Left colon (tissue), 2 donors: ENCODE measurements around the gene SIGLEC14. TPM values are rescaled to one million over a fixed set of nuclear protein-coding genes. Genes with fewer than 3 reads are reported as not detected.
A peak's percentile ranks its signal among the peaks of the same experiment; 100 is the strongest.
"Not testable (repeated sequence)": the region's sequence is repeated elsewhere in the genome, so short reads cannot be mapped to it uniquely, and the experiment has no call there.

ENCODE experiments used
- ATAC-seq: fragments of 200-7000 bp; cut with Tn5 transposase; one replicate; pipeline ENCODE4 v1.9.1; 2020; ENCODE audit warnings: mild to moderate bottlenecking, moderate library complexity
- DNase-seq, 2 donors: peaks; one replicate each; pipeline ENCODE4 v3.0.0-alpha.2; 2020
- intact Hi-C, 2 donors: fragments of 100-400 bp; cut with DNase I in 1 of 2; cut with micrococcal nuclease in 1 of 2; formaldehyde crosslinking; loops; one replicate each; pipeline versions ENCODE4 v1.11.2 to v1.14.0; 2022; cut with DNase I, micrococcal nuclease
- total RNA-seq, 2 donors: library from RNA; stranded (reverse); fragmentation: NEBNext Ultra II Directional; extraction: Animal tissue kit (Norgen Biotek cat#: 25700); gene quantifications; one replicate each; pipeline ENCODE4 v1.2.1, GENCODE V29; 2021
- donor health status: DM: no; HTN: no; CAD: no.
- donor health status: DM: yes; HTN: yes; CAD: no.

The SIGLEC14 gene
- total RNA-seq, 2 donors from 2014 or later, result 0.55 to 2.3 TPM

GRCh38 chr19:51630315-51630714 is 16.3 kb downstream of the SIGLEC14 start, which contains the start of gene SIGLEC5:
Gene SIGLEC5, minus strand, starts transcription at chr19:51630401. Its CDS starts 66 bp downstream, at chr19:51630335.
- peak in 1 of 2 donors; percentile 30 for DNase-seq
- intact Hi-C loops, ATAC-seq: not testable (repeated sequence)

- intact Hi-C loops, result no loop called here
- no peak for DNase-seq
- no peak for ATAC-seq
Observed at GRCh38 chr19:51628153-51628939, 18.3 kb downstream of the SIGLEC14 start.

DNA sequence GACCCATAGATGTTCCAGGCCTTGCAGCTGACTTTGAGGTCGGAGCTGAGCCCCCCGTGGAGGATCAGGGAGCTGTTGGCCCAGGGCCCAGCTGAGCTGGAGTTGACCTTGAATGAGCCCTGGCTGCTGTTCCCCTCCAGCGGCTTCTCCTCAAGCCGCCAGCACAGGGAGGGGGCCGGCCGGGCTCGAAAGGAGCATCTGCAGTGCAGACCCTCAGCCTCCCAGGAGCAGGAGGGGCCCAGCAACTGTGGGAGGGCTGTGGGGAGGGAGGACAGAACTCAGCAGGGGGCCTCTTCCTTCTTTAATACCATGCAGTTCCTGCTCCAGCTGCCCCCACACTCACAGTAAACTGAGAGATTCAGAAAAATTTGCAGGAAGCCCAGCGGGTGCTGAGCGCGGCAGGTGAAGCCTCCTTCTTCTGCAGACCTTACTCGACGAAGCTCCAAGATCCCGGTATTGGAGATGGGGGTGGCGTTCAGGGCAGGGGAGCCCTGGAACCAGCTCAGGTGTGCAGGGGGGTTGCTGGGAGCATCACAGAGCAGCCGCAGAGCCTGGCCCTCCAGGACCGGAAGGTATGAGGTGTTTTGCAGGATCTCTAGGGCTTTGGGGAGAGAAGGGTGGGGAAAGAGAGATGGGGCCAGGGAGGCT is 19.0 kb downstream of the SIGLEC14 start:
- no peak for DNase-seq
- no peak for ATAC-seq
- intact Hi-C loops, result no loop called here

- intact Hi-C loops, result no loop called here
- ATAC-seq, result no peak
- no peak for DNase-seq
Observed at GRCh38 chr19:51626675-51627074, 19.9 kb downstream of the SIGLEC14 start.

DNA sequence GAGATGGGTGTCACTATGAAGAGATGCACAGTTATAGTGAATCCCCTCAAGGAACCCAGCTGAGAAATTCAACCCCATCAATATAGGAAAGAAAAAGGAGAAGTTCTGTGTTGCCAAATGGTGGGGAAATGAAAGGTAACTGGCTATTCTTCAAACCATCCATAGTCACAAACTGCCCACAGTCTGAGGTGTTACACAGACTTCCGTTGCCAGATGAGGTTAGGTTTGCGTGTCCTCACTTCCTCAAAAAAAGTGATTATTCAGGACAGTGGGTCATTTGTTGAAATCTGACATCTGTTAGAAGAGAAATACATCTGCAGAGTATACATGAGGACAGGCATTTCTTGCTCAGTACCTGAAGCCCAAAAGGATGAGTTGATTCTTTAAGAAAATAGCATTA is 25.4 kb downstream of the SIGLEC14 start:
- ATAC-seq, result no peak
- DNase-seq, result no peak
- intact Hi-C loops, result no loop called here

GRCh38 chr19:51615991-51616390 is 30.6 kb downstream of the SIGLEC14 start:
- intact Hi-C loops, result no loop called here
- no peak for ATAC-seq
- DNase-seq, result no peak

- ATAC-seq, result no peak
- intact Hi-C loops, result no loop called here
- no peak for DNase-seq
Observed at GRCh38 chr19:51614789-51615188, 31.8 kb downstream of the SIGLEC14 start.

DNA sequence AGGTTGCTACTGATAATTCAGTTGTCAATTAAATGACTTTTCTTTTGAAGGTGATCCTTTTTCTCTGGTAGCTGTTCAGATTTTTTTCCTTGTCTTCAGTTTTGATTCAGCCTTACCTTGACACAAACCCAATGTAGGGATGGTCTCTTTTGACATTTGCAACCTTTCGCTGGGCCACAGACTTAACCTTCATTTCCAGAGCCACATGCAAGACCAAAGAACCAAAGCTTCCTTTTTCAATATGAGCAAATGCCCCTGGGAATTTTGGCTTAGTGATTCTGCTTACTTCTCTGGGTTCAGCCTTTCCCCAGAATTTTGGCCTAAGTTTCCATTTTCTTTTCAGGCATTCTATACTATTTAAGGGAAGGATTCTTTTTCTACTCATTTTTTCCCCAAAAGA is 36.0 kb downstream of the SIGLEC14 start:
- no peak for ATAC-seq
- DNase-seq, result no peak
- intact Hi-C loops, result no loop called here

DNA sequence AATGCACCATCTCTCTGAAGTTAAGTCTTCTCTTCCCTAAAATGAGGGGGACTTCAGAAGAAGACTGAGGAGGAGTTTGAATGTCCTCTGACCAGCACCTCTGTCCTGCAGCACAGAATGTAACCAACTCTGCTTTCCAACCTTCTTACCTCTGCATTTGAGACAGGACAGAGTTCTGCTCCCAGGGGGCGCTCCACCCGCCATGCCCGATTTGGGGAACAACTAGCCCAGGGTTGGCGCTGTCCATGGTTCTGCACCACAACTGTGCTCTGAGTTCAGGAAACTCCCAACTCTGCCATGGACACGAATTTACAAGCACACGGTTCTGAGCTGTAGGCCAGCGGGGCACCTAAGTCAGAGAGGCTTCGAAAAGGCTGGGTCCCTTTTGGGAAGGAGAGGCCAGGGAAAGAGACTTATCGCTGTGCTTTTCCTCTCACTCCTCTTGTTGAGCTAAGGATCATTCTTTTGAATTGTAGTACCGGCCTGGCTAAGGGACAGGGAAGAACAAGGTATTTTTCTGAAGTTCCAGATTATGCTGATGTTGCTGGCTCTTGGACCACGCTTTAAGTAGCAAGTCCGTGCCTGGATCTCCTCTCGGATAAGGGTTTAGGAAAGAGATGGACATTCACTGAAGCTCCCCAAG is 38.6 kb downstream of the SIGLEC14 start:
- ATAC-seq (peak; percentile 72), DNase-seq (peak; percentile 71 to 90)
- intact Hi-C loops, result no loop called here

- DNase-seq (peak; percentile 20 to 38), ATAC-seq (no peak)
- intact Hi-C loops, result no loop called here
Observed at GRCh38 chr19:51607077-51607476, 39.5 kb downstream of the SIGLEC14 start.

DNA sequence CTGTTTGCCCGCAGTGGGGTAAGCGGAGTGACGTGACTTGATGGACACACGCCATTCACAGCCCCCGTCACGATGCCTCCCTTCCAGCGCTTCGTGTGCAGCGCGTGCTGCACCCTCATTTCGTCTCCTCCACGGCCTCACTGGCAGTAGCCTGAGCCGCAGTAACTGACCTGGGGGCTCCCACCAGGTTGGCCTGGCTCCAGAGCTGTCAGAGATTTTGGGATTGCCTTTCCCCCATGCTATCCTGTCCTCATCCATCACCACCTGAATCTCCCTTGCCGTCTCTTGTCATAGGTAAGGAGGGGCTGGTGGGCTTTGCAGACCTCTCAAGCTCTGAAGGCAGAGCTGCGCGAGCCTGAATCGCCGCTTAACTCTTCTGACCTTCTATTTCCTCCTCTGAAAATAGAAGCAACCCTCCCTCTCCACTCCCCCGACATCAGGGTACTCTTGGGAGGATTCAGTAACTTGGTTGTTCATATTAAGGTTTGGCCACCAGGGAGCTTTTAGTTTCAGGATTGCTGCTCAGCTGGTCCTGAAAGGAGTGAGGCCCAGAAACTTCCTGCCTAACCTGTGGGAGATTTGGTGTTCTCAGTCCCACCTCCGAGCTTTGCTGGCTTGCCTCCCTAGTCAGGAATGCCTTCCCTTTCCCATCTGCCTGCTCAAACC is 44.3 kb downstream of the SIGLEC14 start:
- no peak for ATAC-seq
- DNase-seq, result no peak
- intact Hi-C loops, result no loop called here

DNA sequence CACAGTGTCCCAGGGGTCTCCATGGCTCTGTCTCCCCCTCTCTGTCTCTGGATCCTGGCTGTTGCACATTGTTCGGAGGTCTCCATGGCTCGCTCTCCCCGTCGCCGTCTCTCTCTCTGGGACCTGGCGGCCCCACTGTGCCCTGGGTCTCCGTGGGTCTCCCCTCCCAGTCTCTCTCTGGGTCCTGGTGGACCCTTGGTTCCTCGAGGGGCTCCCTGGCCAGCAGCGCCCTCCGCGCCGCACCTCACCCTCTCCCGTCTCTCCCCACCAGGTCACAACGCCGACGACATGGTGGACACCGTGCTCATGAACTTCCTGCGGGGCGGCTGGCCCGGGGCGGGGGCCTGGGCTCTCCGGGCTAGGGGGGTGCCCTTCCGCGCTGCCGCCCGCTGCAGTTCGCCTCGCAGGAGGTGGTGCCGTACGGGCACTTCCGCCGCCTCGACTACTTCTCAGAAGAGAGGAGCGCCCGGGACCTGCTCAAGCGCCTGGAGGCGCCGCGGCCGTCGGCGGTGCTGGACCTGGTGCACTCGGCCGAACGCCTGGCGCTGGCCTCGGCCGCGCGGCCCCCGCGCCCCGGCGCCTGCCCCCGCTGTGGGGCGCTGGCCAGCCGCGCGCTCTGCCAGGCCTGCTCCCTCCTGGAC is 45.6 kb downstream of the SIGLEC14 start:
- intact Hi-C loops, result no loop called here
- ATAC-seq, result no peak
- peak in 1 of 2 donors; percentile 23 for DNase-seq

DNA sequence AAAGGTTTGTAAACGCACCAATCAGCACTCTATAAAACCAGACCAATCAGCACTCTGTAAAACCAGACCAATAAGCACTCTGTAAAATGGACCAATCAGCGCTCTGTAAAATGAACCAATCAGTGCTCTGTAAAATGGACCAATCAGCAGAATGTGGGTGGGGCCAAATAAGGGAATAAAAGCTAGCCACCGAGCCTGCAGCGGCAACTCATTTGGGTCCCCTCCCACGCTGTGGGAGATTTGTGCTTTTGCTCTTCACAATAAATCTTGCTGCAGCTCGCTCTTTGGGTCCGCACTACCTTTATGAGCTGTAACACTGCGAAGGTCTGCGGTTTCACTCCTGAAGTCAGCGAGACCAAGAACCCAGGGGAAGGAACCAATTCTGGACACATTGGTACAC is 47.5 kb downstream of the SIGLEC14 start:
- DNase-seq, result no peak
- intact Hi-C loops, result no loop called here
- ATAC-seq, result no peak

GRCh38 chr19:51598159-51598915 is 48.3 kb downstream of the SIGLEC14 start:
- intact Hi-C loops, result no loop called here
- ATAC-seq, result no peak

GRCh38 chr19:51595190-51596175 is 51.1 kb downstream of the SIGLEC14 start:
- intact Hi-C loops, result no loop called here
- DNase-seq (peak in 1 of 2 donors; percentile 9), ATAC-seq (no peak)

More at GRCh38 chr19:51598159-51598915, 48.3 kb downstream of the SIGLEC14 start:
- no peak for DNase-seq

- ATAC-seq (peak; percentile 12), DNase-seq (no peak)
- intact Hi-C loops, result no loop called here
Observed at GRCh38 chr19:51594774-51595109, 51.9 kb downstream of the SIGLEC14 start.
